ENCODE data around the gene CX3CR1.

Gene CX3CR1

DNA sequence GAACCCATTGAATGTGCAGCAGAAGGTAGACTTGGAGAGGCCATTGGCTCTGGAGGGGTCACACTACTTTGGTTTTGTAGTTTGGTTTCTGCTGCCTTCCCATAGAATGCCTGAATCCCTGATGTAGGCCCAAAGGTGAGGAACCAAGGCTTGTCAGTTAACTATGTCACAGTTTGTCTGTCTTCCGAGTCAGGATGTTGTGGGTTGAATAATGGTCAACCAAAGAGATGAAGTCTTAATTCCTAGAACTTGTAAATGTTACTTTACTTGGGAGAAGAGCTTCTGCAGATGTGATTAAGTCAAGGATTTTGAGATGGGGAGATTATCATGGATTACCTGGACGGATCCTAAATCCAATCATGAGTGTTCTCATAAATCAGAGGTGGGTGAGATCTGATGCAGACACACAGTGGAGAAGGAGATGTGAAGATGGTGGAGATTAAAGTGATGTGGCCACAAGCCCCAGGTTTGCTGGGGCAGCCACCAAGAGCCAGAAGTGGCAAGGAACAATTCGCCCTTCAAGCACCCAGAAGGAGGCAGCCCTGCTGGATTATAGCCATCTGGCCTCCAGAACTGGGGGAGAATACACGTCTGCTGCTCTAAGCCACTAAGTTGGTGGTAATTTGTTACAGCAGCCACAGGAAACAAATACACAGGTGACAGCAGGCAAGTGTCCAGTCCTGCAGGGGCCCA is 47.4 kb upstream of the CX3CR1 start:
- no peak for ATAC-seq
- TF ChIP-seq OSR1 (CRISPR knock-in tag; IDR thresholded peaks at IDR 0.05) (no peak), ZC3H10 (CRISPR knock-in tag; IDR thresholded peaks at IDR 0.05) (no peak), TCF4 (CRISPR knock-in tag; IDR thresholded peaks at IDR 0.05; ENCODE audit: borderline replicate concordance) (no peak), CSDC2 (CRISPR knock-in tag; IDR thresholded peaks at IDR 0.05) (no peak), BACH2 (CRISPR knock-in tag; IDR thresholded peaks at IDR 0.05; ENCODE audit: borderline replicate concordance) (no peak), RARB (CRISPR knock-in tag; IDR thresholded peaks at IDR 0.05) (no peak), ZNF70 (CRISPR knock-in tag; IDR thresholded peaks at IDR 0.05) (no peak), ESRRG (CRISPR knock-in tag; IDR thresholded peaks at IDR 0.05) (no peak), SNAI2 (CRISPR knock-in tag; IDR thresholded peaks at IDR 0.05) (no peak), ISL1 (CRISPR knock-in tag; IDR thresholded peaks at IDR 0.05) (no peak), TOX (CRISPR knock-in tag; IDR thresholded peaks at IDR 0.05; ENCODE audit: borderline replicate concordance) (no peak), ZNF8 (CRISPR knock-in tag; IDR thresholded peaks at IDR 0.05) (no peak), ZFP30 (CRISPR knock-in tag; IDR thresholded peaks at IDR 0.05) (no peak), PPARA (CRISPR knock-in tag; IDR thresholded peaks at IDR 0.05; ENCODE audit: borderline replicate concordance) (no peak)
- TF ChIP-seq, protein P1, sequence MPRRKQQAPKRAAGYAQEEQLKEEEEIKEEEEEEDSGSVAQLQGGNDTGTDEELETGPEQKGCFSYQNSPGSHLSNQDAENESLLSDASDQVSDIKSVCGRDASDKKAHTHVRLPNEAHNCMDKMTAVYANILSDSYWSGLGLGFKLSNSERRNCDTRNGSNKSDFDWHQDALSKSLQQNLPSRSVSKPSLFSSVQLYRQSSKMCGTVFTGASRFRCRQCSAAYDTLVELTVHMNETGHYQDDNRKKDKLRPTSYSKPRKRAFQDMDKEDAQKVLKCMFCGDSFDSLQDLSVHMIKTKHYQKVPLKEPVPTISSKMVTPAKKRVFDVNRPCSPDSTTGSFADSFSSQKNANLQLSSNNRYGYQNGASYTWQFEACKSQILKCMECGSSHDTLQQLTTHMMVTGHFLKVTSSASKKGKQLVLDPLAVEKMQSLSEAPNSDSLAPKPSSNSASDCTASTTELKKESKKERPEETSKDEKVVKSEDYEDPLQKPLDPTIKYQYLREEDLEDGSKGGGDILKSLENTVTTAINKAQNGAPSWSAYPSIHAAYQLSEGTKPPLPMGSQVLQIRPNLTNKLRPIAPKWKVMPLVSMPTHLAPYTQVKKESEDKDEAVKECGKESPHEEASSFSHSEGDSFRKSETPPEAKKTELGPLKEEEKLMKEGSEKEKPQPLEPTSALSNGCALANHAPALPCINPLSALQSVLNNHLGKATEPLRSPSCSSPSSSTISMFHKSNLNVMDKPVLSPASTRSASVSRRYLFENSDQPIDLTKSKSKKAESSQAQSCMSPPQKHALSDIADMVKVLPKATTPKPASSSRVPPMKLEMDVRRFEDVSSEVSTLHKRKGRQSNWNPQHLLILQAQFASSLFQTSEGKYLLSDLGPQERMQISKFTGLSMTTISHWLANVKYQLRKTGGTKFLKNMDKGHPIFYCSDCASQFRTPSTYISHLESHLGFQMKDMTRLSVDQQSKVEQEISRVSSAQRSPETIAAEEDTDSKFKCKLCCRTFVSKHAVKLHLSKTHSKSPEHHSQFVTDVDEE (CRISPR knock-in tag; IDR thresholded peaks at IDR 0.05), result no peak
- TF ChIP-seq, protein P2, sequence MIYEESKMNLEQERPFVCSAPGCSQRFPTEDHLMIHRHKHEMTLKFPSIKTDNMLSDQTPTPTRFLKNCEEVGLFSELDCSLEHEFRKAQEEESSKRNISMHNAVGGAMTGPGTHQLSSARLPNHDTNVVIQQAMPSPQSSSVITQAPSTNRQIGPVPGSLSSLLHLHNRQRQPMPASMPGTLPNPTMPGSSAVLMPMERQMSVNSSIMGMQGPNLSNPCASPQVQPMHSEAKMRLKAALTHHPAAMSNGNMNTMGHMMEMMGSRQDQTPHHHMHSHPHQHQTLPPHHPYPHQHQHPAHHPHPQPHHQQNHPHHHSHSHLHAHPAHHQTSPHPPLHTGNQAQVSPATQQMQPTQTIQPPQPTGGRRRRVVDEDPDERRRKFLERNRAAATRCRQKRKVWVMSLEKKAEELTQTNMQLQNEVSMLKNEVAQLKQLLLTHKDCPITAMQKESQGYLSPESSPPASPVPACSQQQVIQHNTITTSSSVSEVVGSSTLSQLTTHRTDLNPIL (CRISPR knock-in tag; IDR thresholded peaks at IDR 0.05; ENCODE audit: low read depth), result no peak
- TF ChIP-seq, protein P3, sequence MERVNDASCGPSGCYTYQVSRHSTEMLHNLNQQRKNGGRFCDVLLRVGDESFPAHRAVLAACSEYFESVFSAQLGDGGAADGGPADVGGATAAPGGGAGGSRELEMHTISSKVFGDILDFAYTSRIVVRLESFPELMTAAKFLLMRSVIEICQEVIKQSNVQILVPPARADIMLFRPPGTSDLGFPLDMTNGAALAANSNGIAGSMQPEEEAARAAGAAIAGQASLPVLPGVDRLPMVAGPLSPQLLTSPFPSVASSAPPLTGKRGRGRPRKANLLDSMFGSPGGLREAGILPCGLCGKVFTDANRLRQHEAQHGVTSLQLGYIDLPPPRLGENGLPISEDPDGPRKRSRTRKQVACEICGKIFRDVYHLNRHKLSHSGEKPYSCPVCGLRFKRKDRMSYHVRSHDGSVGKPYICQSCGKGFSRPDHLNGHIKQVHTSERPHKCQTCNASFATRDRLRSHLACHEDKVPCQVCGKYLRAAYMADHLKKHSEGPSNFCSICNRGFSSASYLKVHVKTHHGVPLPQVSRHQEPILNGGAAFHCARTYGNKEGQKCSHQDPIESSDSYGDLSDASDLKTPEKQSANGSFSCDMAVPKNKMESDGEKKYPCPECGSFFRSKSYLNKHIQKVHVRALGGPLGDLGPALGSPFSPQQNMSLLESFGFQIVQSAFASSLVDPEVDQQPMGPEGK (CRISPR knock-in tag; IDR thresholded peaks at IDR 0.05; ENCODE audit: borderline replicate concordance), result no peak

DNA sequence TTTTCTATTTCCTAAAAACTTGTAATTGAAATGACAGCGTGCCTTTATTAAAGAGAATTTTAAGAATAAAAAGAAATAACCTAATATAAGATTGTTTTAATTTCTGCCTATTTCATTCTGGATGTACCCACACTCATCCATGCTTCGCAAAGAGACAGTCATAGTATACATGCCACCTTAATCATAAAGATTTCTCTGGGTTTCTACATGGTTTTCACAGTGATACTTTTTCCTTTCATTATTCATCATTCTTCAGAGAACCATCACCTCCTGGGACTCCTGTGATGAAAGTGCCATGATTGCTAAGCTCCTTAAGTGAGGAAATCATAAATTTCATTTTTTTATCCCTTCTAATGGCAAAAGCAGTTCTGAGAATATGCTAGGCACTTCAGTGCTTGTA is 45.4 kb upstream of the CX3CR1 start:
- no peak for ATAC-seq
- TF ChIP-seq ARNTL (CRISPR knock-in tag; IDR thresholded peaks at IDR 0.05; ENCODE audit: borderline replicate concordance, low read depth) (no peak), ZNF565 (CRISPR knock-in tag; conservative IDR thresholded peaks at IDR 0.05; ENCODE audit: low read depth) (no peak), ISL1 (CRISPR knock-in tag; IDR thresholded peaks at IDR 0.05) (no peak), ZC3H10 (CRISPR knock-in tag; IDR thresholded peaks at IDR 0.05) (no peak), ESRRG (CRISPR knock-in tag; IDR thresholded peaks at IDR 0.05) (no peak), GLIS3 (CRISPR knock-in tag; IDR thresholded peaks at IDR 0.05) (no peak), PPARA (CRISPR knock-in tag; IDR thresholded peaks at IDR 0.05; ENCODE audit: borderline replicate concordance) (no peak)

DNA sequence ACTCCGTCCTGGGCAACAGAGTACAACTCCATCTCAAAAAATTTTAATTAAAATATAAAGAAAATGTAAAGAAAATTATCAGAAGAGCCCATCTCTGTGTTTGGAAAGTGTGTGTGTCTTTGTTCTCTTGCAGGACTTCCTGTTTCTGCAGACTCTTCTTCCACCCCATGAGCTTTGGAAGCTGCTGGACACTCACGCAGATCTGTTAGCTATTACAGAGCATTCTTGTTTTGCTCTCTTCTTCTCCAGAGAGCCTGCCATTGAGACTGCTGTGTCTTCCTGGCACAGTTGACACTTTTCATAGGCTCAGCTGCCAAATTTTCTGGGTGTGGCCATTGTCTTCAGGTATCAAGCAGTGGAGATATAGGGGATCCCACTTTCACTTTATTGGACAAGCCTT is 43.7 kb upstream of the CX3CR1 start:
- no peak for ATAC-seq
- TF ChIP-seq ZFP3 (CRISPR knock-in tag; IDR thresholded peaks at IDR 0.05) (no peak), ARNTL (CRISPR knock-in tag; IDR thresholded peaks at IDR 0.05; ENCODE audit: borderline replicate concordance, low read depth) (no peak), ZFP30 (CRISPR knock-in tag; IDR thresholded peaks at IDR 0.05) (no peak), BACH2 (CRISPR knock-in tag; IDR thresholded peaks at IDR 0.05; ENCODE audit: borderline replicate concordance) (no peak), TCF4 (CRISPR knock-in tag; IDR thresholded peaks at IDR 0.05; ENCODE audit: borderline replicate concordance) (no peak), ISL1 (CRISPR knock-in tag; IDR thresholded peaks at IDR 0.05) (no peak), ZNF565 (CRISPR knock-in tag; conservative IDR thresholded peaks at IDR 0.05; ENCODE audit: low read depth) (no peak), OSR1 (CRISPR knock-in tag; IDR thresholded peaks at IDR 0.05) (no peak), GLIS3 (CRISPR knock-in tag; IDR thresholded peaks at IDR 0.05) (no peak), ZNF8 (CRISPR knock-in tag; IDR thresholded peaks at IDR 0.05) (no peak), SNAI2 (CRISPR knock-in tag; IDR thresholded peaks at IDR 0.05) (no peak), ZNF70 (CRISPR knock-in tag; IDR thresholded peaks at IDR 0.05) (no peak)
- TF ChIP-seq, protein P4, sequence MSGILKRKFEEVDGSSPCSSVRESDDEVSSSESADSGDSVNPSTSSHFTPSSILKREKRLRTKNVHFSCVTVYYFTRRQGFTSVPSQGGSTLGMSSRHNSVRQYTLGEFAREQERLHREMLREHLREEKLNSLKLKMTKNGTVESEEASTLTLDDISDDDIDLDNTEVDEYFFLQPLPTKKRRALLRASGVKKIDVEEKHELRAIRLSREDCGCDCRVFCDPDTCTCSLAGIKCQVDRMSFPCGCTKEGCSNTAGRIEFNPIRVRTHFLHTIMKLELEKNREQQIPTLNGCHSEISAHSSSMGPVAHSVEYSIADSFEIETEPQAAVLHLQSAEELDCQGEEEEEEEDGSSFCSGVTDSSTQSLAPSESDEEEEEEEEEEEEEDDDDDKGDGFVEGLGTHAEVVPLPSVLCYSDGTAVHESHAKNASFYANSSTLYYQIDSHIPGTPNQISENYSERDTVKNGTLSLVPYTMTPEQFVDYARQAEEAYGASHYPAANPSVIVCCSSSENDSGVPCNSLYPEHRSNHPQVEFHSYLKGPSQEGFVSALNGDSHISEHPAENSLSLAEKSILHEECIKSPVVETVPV (CRISPR knock-in tag; IDR thresholded peaks at IDR 0.05), result no peak
- TF ChIP-seq, protein P2 (CRISPR knock-in tag; IDR thresholded peaks at IDR 0.05; ENCODE audit: low read depth), result no peak
- TF ChIP-seq, protein P5, sequence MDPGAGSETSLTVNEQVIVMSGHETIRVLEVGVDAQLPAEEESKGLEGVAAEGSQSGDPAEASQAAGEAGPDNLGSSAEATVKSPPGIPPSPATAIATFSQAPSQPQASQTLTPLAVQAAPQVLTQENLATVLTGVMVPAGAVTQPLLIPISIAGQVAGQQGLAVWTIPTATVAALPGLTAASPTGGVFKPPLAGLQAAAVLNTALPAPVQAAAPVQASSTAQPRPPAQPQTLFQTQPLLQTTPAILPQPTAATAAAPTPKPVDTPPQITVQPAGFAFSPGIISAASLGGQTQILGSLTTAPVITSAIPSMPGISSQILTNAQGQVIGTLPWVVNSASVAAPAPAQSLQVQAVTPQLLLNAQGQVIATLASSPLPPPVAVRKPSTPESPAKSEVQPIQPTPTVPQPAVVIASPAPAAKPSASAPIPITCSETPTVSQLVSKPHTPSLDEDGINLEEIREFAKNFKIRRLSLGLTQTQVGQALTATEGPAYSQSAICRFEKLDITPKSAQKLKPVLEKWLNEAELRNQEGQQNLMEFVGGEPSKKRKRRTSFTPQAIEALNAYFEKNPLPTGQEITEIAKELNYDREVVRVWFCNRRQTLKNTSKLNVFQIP (CRISPR knock-in tag; IDR thresholded peaks at IDR 0.05; ENCODE audit: borderline replicate concordance, low read depth), result no peak
- TF ChIP-seq, protein P1 (CRISPR knock-in tag; IDR thresholded peaks at IDR 0.05), result no peak
